ENCODE measurements around the gene TGFB1I1.
"Not testable (repeated sequence)": the region's sequence is repeated elsewhere in the genome, so short reads cannot be mapped to it uniquely, and the experiment has no call there.

TGFB1I1 gene

GRCh38 chr16:31513126-31513525, 41.2 kb downstream of the TGFB1I1 start:
- TF ChIP-seq CTCF (IDR thresholded peaks at IDR 0.05; ENCODE audit: low read depth, low read length) = no peak
- no peak overlapping the region for H3K4me3 ChIP-seq (ENCODE audit: low read depth, low read length)

GRCh38 chr16:31513884-31514283, 41.9 kb downstream of the TGFB1I1 start:
- no peak overlapping the region for H3K4me3 ChIP-seq (ENCODE audit: low read depth, low read length)
- no peak for TF ChIP-seq CTCF (IDR thresholded peaks at IDR 0.05; ENCODE audit: low read depth, low read length)

- no peak overlapping the region for H3K4me3 ChIP-seq (ENCODE audit: low read depth, low read length)
- TF ChIP-seq CTCF (IDR thresholded peaks at IDR 0.05; ENCODE audit: low read depth, low read length) = no peak
Measured at GRCh38 chr16:31517800-31518402, 45.9 kb downstream of the TGFB1I1 start.

GRCh38 chr16:31519759-31520431, 47.9 kb downstream of the TGFB1I1 start:
- TF ChIP-seq CTCF (IDR thresholded peaks at IDR 0.05; ENCODE audit: low read depth, low read length) = no peak
- no peak overlapping the region for H3K4me3 ChIP-seq (ENCODE audit: low read depth, low read length)

- no peak for TF ChIP-seq CTCF (IDR thresholded peaks at IDR 0.05; ENCODE audit: low read depth, low read length)
- H3K4me3 ChIP-seq (ENCODE audit: low read depth, low read length) = no peak overlapping the region
Measured at GRCh38 chr16:31521368-31521767, 49.4 kb downstream of the TGFB1I1 start.

DNA sequence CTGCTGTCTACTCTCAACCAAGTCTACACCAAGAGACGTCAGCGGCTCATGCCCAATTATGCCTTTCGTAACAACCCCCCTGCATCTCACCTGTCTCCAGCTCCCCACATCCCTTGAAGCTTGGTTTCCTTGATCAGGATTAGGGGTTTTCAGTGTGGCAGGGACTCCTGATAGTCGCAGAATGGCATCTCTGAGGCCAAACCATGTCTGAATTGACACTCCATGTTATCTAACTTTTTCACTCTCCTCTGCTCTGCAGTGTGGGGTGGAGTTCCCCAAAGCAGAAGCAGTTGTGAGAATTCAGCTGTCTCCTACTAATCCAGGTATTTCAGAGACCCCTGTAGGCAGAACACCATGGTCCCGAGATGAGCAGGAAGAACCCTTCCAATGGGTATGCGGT, 50.1 kb downstream of the TGFB1I1 start:
- no peak for TF ChIP-seq CTCF (IDR thresholded peaks at IDR 0.05; ENCODE audit: low read depth, low read length)
- H3K4me3 ChIP-seq (ENCODE audit: low read depth, low read length) = no peak overlapping the region

DNA sequence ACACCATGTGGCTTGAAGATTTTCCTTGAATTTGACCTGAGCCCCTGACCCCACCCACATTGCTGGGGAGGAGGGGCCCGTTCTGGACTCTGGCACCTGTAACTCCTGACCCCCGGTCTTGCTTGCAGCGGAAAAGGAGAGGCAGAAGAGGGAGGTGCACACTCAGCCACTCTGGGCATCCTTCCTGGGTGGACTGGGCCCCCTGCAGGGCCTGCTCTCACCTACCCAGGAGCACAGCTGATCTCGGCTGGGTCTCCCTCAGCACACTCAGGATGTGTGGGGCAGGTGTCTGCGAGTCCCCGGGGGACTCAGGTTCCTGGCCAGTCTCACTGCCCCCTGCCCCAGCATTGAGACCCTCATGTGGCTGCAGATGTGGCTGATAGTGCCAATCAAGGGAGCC, 51.8 kb downstream of the TGFB1I1 start:
- H3K4me3 ChIP-seq (ENCODE audit: low read depth, low read length) = not testable (repeated sequence)

GRCh38 chr16:31525113-31525512, 53.2 kb downstream of the TGFB1I1 start:
- TF ChIP-seq CTCF (IDR thresholded peaks at IDR 0.05; ENCODE audit: low read depth, low read length) = no peak
- no peak overlapping the region for H3K4me3 ChIP-seq (ENCODE audit: low read depth, low read length)
